HG03457 (cell line): ENCODE measurements around the gene RPS6KB2.

Experiments
- ATAC-seq: cut with Tn5 transposase; IDR thresholded peaks from one replicate; pipeline ENCODE4 v1.9.1; 2021; ENCODE audit warnings: moderate number of reproducible peaks; ENCODE audit not compliant: unreplicated experiment

RPS6KB2 gene

GRCh38 chr11:67441098-67441563 is 12.8 kb downstream of the RPS6KB2 start:
- ATAC-seq = no peak

GRCh38 chr11:67441731-67442351 is 13.5 kb downstream of the RPS6KB2 start:
- ATAC-seq = no peak

GRCh38 chr11:67442504-67443404 is 14.5 kb downstream of the RPS6KB2 start:
- no peak for ATAC-seq

GRCh38 chr11:67445515-67445914 is 17.2 kb downstream of the RPS6KB2 start:
- no peak for ATAC-seq

- ATAC-seq = no peak
Observed at GRCh38 chr11:67448220-67448609, 19.9 kb downstream of the RPS6KB2 start.

- ATAC-seq = no peak
Observed at GRCh38 chr11:67449116-67449844, 21.0 kb downstream of the RPS6KB2 start.

- no peak for ATAC-seq
Observed at GRCh38 chr11:67450796-67451657, 22.7 kb downstream of the RPS6KB2 start.

- no peak for ATAC-seq
Observed at GRCh38 chr11:67451658-67451976, 23.3 kb downstream of the RPS6KB2 start.

GRCh38 chr11:67452141-67452952 is 24.1 kb downstream of the RPS6KB2 start, which contains the start of gene GPR152:
GPR152 (minus strand) TSS chr11:67452729; CDS start chr11:67452724, 5 bp downstream.
- ATAC-seq = no peak

GRCh38 chr11:67453816-67454732 is 25.8 kb downstream of the RPS6KB2 start:
- no peak for ATAC-seq

GRCh38 chr11:67455054-67455453 is 26.8 kb downstream of the RPS6KB2 start, which contains the start of gene CABP4:
CABP4 (plus strand) TSS chr11:67455354; CDS start chr11:67455424, 70 bp downstream.
- ATAC-seq = no peak

- ATAC-seq = no peak
Observed at GRCh38 chr11:67456068-67456705, 27.9 kb downstream of the RPS6KB2 start.

- no peak for ATAC-seq
Observed at GRCh38 chr11:67457453-67457852, 29.2 kb downstream of the RPS6KB2 start.

GRCh38 chr11:67458266-67458665 is 30.0 kb downstream of the RPS6KB2 start:
- no peak for ATAC-seq

- no peak for ATAC-seq
Observed at GRCh38 chr11:67463186-67463585, 34.9 kb downstream of the RPS6KB2 start.

GRCh38 chr11:67463680-67464410 is 35.6 kb downstream of the RPS6KB2 start:
- ATAC-seq = no peak

GRCh38 chr11:67464411-67465188 is 36.3 kb downstream of the RPS6KB2 start:
- ATAC-seq = no peak
